Skeletal muscle satellite cell (primary cell): Measurements from ENCODE around the gene RLIM.

ENCODE experiments used
- H3K27me3 ChIP-seq: 2 replicates; pipeline ENCODE4 v1.7.0; 2013; ENCODE audit warnings: low read length; ENCODE audit not compliant: control insufficient read depth, insufficient read depth
- H3K36me3 ChIP-seq: 2 replicates; pipeline ENCODE4 v1.7.0; 2013; ENCODE audit warnings: mild to moderate bottlenecking, control low read depth, low read length; ENCODE audit not compliant: insufficient read depth
- H3K4me1 ChIP-seq: 2 replicates; pipeline ENCODE4 v1.7.0; 2013; ENCODE audit warnings: low read length; ENCODE audit not compliant: control insufficient read depth, insufficient read depth
- H3K4me2 ChIP-seq: 2 replicates; pipeline ENCODE4 v1.7.0; 2013; ENCODE audit warnings: mild to moderate bottlenecking, low read length
- H3K4me3 ChIP-seq: 2 replicates; pipeline ENCODE4 v1.7.0; 2013; ENCODE audit warnings: low read length
- H3K9ac ChIP-seq: 2 replicates; pipeline ENCODE4 v1.7.0; 2013; ENCODE audit warnings: mild to moderate bottlenecking, low read depth, low read length, moderate library complexity
- H3K9me3 ChIP-seq: replicated peaks from 2 replicates; pipeline ENCODE4 v1.7.0; 2013; ENCODE audit warnings: mild to moderate bottlenecking, control low read depth, low read length

RLIM gene

GRCh38 chrX:74535408-74536151 is 78.8 kb downstream of the RLIM start:
- H3K4me3 ChIP-seq: peak overlapping the region; percentile 67
- no peaks in the 10 kb centered on the region for H3K27me3 ChIP-seq
- H3K4me1 ChIP-seq: peaks cover 18% of the 10 kb centered on the region
- H3K9ac ChIP-seq: peak overlapping the region; percentile 78
- peaks cover 5% of the 10 kb centered on the region for H3K36me3 ChIP-seq
- no peaks in the 10 kb centered on the region for H3K9me3 ChIP-seq
- H3K4me2 ChIP-seq: peak overlapping the region; percentile 87
